HS-5 (cell line): ENCODE data around the gene GPRIN2.
"Not testable (repeated sequence)": the region's sequence is repeated elsewhere in the genome, so short reads cannot be mapped to it uniquely, and the experiment has no call there.

ENCODE experiments used
- DNase-seq: peaks from one replicate; pipeline ENCODE4 v3.0.0-alpha.2; 2012; ENCODE audit warnings: low read depth

GPRIN2 gene

GRCh38 chr10:46537309-46537708 is 19.1 kb downstream of the GPRIN2 start:
- DNase-seq: no peak

- no peak for DNase-seq
These were observed 19.7 kb downstream of the GPRIN2 start for GRCh38 chr10:46536781-46537180.

- no peak for DNase-seq
These were observed 20.3 kb downstream of the GPRIN2 start for GRCh38 chr10:46536171-46536570.

- no peak for DNase-seq
These were observed 21.5 kb downstream of the GPRIN2 start for GRCh38 chr10:46534828-46535524.

- DNase-seq: not testable (repeated sequence)
These were observed 24.2 kb downstream of the GPRIN2 start for GRCh38 chr10:46532256-46532655.

DNA sequence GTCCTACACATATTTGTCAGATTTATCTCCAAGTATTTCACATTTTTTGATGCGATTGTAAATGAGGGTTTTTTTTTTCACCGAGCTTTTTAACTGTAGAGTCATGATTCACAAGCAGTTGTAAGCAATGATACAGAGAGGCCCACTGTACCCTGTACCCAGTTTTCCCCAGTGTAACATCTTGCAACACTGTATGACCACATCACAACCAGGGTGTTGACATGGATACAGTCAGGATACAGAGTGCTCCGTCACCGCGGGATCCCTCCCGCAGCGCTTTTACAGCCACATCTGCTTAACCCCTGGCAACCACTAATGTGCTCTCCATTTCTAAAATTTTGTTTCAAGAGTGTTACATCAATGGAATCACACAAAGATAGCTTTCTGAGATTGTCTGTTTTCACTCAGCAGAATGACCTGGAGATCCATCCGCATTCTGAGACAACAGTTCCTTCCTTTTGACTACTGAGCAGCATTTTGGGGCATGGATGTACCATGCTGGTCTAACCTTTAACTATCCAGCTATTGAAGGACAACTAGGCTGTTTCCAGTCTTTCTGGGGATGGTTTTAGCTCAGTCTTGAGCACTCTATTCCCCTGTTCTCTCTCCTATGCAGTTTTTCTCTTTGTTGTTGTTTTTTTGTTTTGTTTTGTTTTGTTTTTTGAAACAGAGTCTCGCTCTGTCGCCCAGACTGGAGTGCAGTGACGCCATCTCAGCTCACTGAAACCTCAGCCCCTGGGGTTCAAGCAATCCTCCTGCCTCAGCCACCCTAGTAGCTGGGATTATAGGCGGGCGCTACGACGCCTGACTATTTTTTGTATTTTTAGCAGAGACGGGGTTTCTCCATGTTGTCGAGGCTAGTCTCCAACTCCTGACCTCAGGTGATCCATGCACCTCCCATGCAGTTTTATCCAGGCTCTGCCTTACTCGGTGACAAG is 25.9 kb downstream of the GPRIN2 start:
- DNase-seq: peak; percentile 28

- not testable (repeated sequence) for DNase-seq
These were observed 26.7 kb downstream of the GPRIN2 start for GRCh38 chr10:46529742-46530141.

DNA sequence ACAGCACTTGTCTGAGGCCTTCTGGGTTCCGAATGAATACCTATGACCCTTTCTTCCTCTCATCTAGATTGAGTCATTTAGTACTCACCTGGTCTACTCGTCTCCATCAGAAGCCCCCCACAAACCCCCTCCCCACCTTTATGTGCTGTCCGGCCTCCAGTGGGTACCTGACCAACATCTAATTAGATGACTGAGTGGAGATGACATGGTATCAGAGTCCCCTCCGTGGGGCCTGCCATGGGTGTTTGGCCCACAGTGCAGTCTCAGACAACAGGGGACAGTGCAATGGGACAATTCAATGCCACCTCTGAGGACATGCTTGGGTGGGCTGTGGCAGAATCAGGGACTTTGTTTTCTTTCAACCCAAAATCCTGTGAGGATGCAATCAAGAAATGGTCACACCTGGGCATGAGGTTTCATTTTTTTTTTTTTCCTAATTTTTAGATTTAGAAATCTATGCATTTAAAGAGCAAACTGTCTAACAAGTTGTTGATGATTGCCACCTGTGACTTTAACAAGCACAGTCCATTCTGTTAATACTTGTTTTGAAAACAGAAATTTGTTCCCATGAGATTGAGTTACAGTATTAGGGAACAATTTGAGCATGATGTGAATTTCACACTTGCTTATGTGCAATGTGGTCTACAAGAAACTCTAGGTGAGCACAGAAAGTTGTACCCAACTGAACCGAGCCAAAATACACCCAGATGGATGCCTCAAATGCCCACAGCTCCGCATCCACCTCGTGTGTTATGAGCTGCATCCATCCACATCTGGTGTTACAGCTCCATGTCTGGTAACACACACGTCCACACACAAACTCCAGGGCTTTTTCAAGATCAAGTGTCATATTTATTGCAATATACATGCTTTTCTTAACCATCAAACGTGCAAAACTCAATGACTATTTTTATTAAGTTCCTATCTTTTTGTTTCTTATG is 27.5 kb downstream of the GPRIN2 start:
- DNase-seq: no peak

DNA sequence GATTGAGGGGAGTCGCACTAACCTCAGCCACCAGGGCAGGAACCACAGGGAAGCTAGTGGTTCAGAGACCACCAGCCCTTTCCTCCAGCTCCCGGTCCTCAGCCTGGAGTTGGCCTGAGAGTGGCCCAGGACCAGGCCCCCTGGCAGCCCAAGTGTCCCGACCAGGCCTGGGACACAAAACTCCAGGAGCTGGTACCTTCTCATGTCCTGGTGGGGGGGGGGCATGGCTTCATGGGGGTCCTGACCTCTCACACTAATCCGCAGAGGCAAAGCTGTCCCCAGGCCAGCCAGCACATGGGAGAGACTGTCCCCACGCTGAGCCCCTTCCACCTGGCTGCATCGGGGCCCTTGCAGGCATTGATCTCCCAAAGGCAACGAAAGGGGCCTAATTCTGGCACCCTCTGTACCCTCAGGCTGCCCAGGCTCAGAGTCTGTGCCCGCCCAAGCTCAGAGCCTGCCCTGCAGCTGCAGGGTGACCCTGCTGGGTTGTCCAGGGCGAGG is 28.2 kb downstream of the GPRIN2 start:
- DNase-seq: no peak

DNA sequence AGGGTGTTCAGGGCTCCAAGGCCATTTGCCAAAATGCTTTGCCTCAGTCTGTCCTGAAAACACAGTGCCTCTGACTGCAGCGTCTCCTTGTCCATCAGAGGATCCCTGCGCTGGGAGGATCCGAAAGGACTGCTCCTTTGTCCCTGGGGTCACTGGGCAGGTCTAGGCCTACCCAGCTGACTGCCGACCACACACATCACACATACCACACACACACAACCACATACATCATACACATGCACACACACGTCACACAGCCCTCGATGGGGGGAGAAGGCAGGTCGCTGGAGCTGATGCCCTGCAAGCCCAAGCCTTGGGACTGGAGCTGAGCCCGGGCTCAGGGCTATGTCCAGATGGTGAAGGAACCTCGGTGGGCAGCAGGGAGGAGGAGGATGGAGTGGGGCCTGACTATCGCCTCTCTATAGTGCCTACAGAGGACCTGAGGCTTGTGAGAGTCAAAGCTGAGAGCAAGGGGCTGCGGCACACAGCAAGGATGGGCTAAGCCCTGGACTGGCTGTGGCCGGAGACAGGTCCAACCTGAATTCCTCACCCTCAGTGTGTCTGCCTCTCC is 29.1 kb downstream of the GPRIN2 start:
- no peak for DNase-seq

DNA sequence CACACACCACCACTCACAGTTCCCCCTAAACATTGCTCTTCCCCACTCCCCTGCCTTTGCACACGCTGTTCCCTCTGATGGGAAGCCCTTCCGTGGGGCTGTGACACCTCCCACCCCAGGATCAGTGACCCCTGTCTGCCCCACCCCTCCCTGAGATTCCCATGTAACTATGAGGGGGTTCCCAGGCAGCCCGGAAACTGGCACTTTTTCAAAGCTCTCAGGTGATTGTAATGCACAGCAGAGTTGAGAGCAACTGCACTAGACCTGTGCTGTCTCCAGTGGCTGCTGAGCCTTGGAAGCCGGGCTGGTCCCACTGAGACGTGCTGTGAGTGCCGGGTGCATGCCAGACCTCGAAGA is 29.8 kb downstream of the GPRIN2 start:
- DNase-seq: no peak

GRCh38 chr10:46525824-46526681 is 30.4 kb downstream of the GPRIN2 start:
- DNase-seq: no peak

DNA sequence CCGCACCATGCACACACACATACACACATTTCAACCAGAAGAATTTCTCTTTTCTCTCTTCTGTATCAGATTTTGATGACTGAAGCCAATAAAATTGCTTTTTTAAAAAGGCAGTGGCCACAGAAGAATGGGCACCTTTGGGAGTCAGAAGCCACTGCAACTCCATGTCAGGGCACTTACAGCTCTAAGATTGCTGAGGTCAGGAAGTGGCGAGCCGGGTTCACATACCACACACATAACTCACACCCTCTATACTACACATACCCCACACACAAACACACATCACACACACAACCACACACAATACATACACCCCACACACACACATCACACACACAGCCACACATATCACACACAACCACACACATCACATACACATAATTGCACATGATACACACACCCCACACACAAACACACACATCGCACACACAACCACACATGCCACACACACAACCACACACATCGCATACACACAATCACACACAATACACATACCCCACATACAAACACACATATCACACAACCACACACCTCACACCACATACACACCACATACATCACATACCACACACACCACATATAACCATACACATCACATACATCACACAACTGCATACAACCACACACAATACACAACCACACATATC is 31.2 kb downstream of the GPRIN2 start:
- peak; percentile 85 for DNase-seq

DNA sequence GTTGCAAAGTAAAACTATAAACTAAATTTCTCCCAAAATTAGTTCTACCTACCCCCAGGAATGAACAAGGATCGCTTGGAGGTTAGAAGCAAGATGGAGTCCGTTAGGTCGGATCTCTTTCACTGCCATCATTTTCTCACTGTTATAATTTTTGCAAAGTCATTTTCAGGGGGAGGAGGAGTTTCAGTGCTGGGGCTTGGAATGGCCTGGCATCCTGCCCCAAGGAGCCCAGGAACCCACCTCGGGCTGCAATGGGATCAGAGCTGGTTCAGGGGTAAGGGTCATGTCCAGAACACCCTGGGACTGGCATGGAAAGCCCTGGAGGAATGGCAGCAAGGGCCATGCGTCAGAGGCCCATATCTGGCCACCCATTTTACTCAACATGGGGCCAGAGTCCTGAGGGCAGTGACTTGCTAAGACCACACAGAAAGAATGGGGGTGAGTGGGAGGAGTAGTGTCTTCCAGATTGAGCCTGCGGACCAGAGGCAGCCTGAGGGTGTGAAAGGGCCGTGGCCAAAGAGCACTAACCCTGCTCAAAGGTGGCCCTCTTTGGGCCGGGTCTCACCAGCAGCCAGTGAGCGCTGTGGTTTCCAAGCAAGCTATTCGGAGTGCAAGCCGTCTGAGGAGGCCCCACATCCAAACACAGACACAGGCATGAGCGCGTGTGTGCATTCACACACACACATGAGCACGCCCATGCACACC is 31.8 kb downstream of the GPRIN2 start:
- DNase-seq: no peak

DNA sequence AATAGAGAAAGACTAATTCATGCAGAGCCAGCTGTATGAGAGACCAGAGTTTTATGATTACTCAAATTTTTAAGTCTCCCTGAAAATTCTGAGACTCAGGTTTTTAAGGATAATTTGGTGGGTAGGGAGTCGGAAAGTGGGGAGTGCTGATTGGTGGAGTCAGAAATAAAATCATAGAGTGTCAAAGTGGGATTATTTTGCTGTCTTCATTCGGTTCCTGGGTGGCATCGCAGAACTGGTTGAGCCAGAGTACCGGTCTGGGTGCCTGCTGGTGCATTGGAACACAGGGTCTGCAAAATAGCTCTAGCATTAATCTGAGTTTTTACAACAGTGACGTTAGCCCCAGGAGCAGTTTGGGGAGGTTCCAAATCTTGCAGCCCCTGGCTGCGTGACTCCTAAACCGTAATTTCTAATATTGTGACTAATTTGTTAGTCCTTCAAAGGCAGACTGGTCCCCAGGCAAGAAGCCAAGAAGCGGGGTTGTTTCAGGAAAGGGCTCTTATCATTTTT is 32.4 kb downstream of the GPRIN2 start:
- peak; percentile 91 for DNase-seq

GRCh38 chr10:46523119-46523961 is 33.1 kb downstream of the GPRIN2 start:
- no peak for DNase-seq

DNA sequence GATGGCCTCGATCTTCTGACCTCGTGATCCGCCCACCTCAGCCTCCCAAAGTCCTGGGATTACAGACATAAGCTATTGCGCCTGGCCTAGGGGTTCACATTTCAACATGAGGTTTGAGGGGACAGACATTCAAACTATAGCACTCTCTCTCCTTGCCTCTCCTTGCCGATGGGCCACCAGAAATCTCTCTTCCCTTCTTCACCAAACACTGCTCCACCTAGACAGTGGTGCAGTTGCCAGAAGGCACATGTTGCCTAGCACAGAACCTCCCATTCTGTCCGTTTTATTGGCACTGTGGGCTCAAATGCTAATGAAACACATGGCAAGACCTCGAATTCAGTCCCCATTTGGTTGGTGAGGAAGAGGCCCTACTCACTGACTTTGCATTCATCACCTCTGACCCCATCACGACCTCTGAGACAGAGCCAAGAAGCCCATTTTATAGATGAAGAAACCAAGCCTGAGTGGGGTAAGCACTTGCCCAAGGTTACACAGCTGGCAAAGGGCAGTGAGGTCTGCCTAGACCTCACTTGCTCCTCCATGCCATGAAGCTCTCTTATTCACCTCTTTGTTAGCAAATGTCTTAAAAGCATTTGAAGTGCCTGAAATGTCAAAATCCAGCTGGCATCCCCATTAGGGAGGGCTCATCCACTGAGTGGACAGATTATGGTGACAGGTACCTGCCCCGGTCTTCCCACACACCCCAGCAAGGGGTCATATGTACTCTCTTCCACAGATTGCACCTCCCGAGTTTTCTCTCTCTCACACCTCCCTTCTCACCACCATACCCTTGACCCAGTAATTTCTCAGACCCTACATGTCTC is 34.0 kb downstream of the GPRIN2 start:
- no peak for DNase-seq
